ENCODE results near the gene NBEAL1. TPM values are rescaled to one million over a fixed set of nuclear protein-coding genes. Genes with fewer than 3 reads are reported as not detected.

The NBEAL1 gene
- total and polyA plus RNA-seq, 2 of the 8 experiments (the other 6 are each of a cell fraction or from before 2014, with no cell fraction given): 2.3 to 10.7 TPM

- Histone ChIP-seq H3K4me3 (ENCODE audit: extremely low read depth in 1 of 4, insufficient read depth in 2 of 4, low read depth in 3 of 4, low read length in 4 of 4) (no peak overlapping the region), H3K9me3 (ENCODE audit: insufficient read depth in 2 of 2, low read depth in 1 of 2, low read length in 1 of 2) (no peaks in the 10 kb centered on the region), H2BK15ac (ENCODE audit: low read length) (no peak overlapping the region), H3K4me1 (replicated peaks in 1 of 4; ENCODE audit: control insufficient read depth in 3 of 4, insufficient read depth in 4 of 4, low read length in 3 of 4) (no peaks in the 10 kb centered on the region), H3K4ac (replicated peaks; ENCODE audit: insufficient read length, low read depth, low read length) (no peak overlapping the region), H3K27me3 (replicated peaks in 1 of 4; ENCODE audit: control insufficient read depth in 3 of 4, extremely low read depth in 1 of 4, insufficient read depth in 3 of 4, low read length in 3 of 4) (no peaks in the 10 kb centered on the region), H3K9ac (replicated peaks in 1 of 4; ENCODE audit: extremely low read depth in 1 of 4, low read depth in 3 of 4, low read length in 3 of 4) (no peak overlapping the region), H2AK5ac (ENCODE audit: low read depth, low read length) (no peak overlapping the region), H3K23me2 (ENCODE audit: low read depth, low read length) (no peaks in the 10 kb centered on the region), H4K5ac (ENCODE audit: insufficient read length, low read depth, low read length) (no peak overlapping the region), H4K8ac (ENCODE audit: extremely low read depth, insufficient read depth, low read length) (no peak overlapping the region), H2AFZ (ENCODE audit: low read length) (no peak overlapping the region), H2BK120ac (replicated peaks; ENCODE audit: low read depth, low read length) (no peak overlapping the region), H3K56ac (replicated peaks; ENCODE audit: insufficient read length, low read depth, low read length) (no peak overlapping the region), H3K27ac (ENCODE audit: low read depth, low read length) (no peak overlapping the region), H3K36me3 (ENCODE audit: control insufficient read depth in 2 of 4, insufficient read depth in 4 of 4, low read length in 3 of 4) (peaks cover 0 to 2% (median 0%) of the 10 kb centered on the region in 4 experiments; a peak in 1 of 8 replicates), H3K14ac (ENCODE audit: insufficient read length) (no peak overlapping the region), H3K23ac (ENCODE audit: insufficient read length) (no peak overlapping the region), H2BK20ac (ENCODE audit: low read length) (no peak overlapping the region), H3K18ac (ENCODE audit: extremely low read depth, low read length) (no peak overlapping the region), H2BK12ac (ENCODE audit: low read depth, low read length) (no peak overlapping the region), H4K91ac (replicated peaks; ENCODE audit: insufficient read length, low read length) (no peak overlapping the region), H3K4me2 (ENCODE audit: insufficient read depth in 1 of 2, low read depth in 2 of 2, low read length in 2 of 2) (no peak overlapping the region), H3K79me1 (ENCODE audit: low read depth, low read length) (no peaks in the 10 kb centered on the region), H2BK5ac (ENCODE audit: low read depth, low read length) (no peak overlapping the region), H4K20me1 (replicated peaks in 1 of 2; ENCODE audit: control insufficient read depth in 1 of 2, insufficient read depth in 2 of 2, low read length in 2 of 2) (no peaks in the 10 kb centered on the region), H3K79me2 (ENCODE audit: control insufficient read depth in 1 of 2, insufficient read depth in 2 of 2, low read length in 2 of 2) (no peaks in the 10 kb centered on the region)
- DNase-seq (ENCODE audit: low read depth in 1 of 2, low spot score in 2 of 2): no peak
- ChIA-PET CTCF (ENCODE audit: partially characterized antibody) (no interaction called here), POLR2A (ENCODE audit: partially characterized antibody) (interaction anchor here (0.5 kb wide), 1 partner anchor 291 kb away, joined by 3 read pairs; no protein-coding TSS in a partner anchor)
- 92% methylated on average over 6 of the region's 6 CpGs; no CpG with 5 or more reads in 1 of the 2 experiments for WGBS, 2 experiments (ENCODE audit: extremely low coverage in 1 of 2, insufficient coverage in 1 of 2, insufficient read length in 1 of 2, insufficient replicate concordance in 2 of 2, low coverage in 1 of 2, low lambda C conversion rate in 2 of 2, missing lambda C conversion rate in 1 of 2)
- FAIRE-seq: no peak
- no peak for TF ChIP-seq SIX5 (IDR thresholded peaks at IDR 0.05; ENCODE audit: low read depth, low read length)
- no peak for TF ChIP-seq POLR2AphosphoS5 (IDR thresholded peaks at IDR 0.05; ENCODE audit: low read depth, low read length)
- no peak for TF ChIP-seq POU5F1 (IDR thresholded peaks at IDR 0.05; ENCODE audit: low read depth, low read length)
- no peak for TF ChIP-seq TAF1 (IDR thresholded peaks at IDR 0.05; ENCODE audit: low read depth, low read length)
- TF ChIP-seq KDM4A (IDR thresholded peaks at IDR 0.05; ENCODE audit: low read depth, low read length, severe bottlenecking): no peak
- no peak for TF ChIP-seq SIN3A (conservative IDR thresholded peaks at IDR 0.05 in 1 of 2, IDR thresholded peaks at IDR 0.05 in 1 of 2; ENCODE audit: low read depth in 1 of 2, low read length in 2 of 2)
- no peak for TF ChIP-seq SP2 (IDR thresholded peaks at IDR 0.05; ENCODE audit: low read length)
- no peak for TF ChIP-seq TBP (IDR thresholded peaks at IDR 0.05; ENCODE audit: low read depth, low read length)
- no peak for TF ChIP-seq CTBP2 (IDR thresholded peaks at IDR 0.05; ENCODE audit: borderline replicate concordance, insufficient read depth, insufficient read length, low read length)
- no peak for TF ChIP-seq SP1 (IDR thresholded peaks at IDR 0.05; ENCODE audit: low read depth, low read length)
- no peak for TF ChIP-seq POLR2A (IDR thresholded peaks at IDR 0.05; ENCODE audit: control extremely low read depth in 1 of 2, low read depth in 2 of 2, low read length in 2 of 2)
These were observed 23.9 kb downstream of the NBEAL1 start for GRCh38 chr2:203038586-203038985.
